Kidney (tissue), 14 donors: ENCODE measurements around the gene PYGB. TPM values are rescaled to one million over a fixed set of nuclear protein-coding genes. Genes with fewer than 3 reads are reported as not detected.

ENCODE experiments used
- DNase-seq, 5 donors: peaks; one replicate each; pipeline ENCODE4 v3.0.0-alpha.2; 2013 to 2020
- FAIRE-seq: peaks from 2 replicates; lab custom pipeline; 2012; peaks lifted over from hg19 to GRCh38; lab: Jason Lieb, UNC
- H3K27ac ChIP-seq, 2 donors: one replicate each; pipeline ENCODE4 v1.7.0; 2013; ENCODE audit warnings: low read depth in 2 of 2, low read length in 2 of 2, inconsistent platforms in 1 of 2
- H3K27me3 ChIP-seq: one replicate; pipeline ENCODE4 v1.7.1; 2013; ENCODE audit warnings: low read length, inconsistent platforms; ENCODE audit not compliant: control insufficient read depth, insufficient read depth
- H3K36me3 ChIP-seq, 3 donors: one replicate each; pipeline versions ENCODE4 v1.7.0 to v1.7.1; 2013; ENCODE audit warnings: low read length in 3 of 3, control low read depth in 1 of 3, inconsistent platforms in 1 of 3; ENCODE audit not compliant: insufficient read depth in 3 of 3, control insufficient read depth in 2 of 3
- H3K4me1 ChIP-seq, 3 donors: one replicate each; pipeline versions ENCODE4 v1.7.0 to v1.7.1; 2013; ENCODE audit warnings: low read length in 3 of 3, inconsistent platforms in 1 of 3, low read depth in 1 of 3; ENCODE audit not compliant: control insufficient read depth in 2 of 3, insufficient read depth in 2 of 3
- H3K4me3 ChIP-seq, 3 donors: one replicate each; pipeline versions ENCODE4 v1.7.0 to v1.8.1; 2013; ENCODE audit warnings: low read length in 3 of 3, control low read depth in 1 of 3, inconsistent platforms in 1 of 3
- H3K9ac ChIP-seq, 3 donors: one replicate each; pipeline versions ENCODE4 v1.7.0 to v1.7.1; 2013; ENCODE audit warnings: low read length in 3 of 3, control low read depth in 1 of 3, inconsistent platforms in 1 of 3
- H3K9me3 ChIP-seq, 3 donors: one replicate each; pipeline versions ENCODE4 v1.7.0 to v1.7.1; 2013; ENCODE audit warnings: low read length in 3 of 3, control low read depth in 1 of 3, inconsistent platforms in 1 of 3; ENCODE audit not compliant: control insufficient read depth in 2 of 3, insufficient read depth in 1 of 3
- CTCF ChIP-seq: IDR thresholded peaks from 3 replicates; pipeline ENCODE4 v1.5.1; 2012; ENCODE audit warnings: mild to moderate bottlenecking, moderate library complexity, borderline replicate concordance; ENCODE audit not compliant: insufficient read depth; ENCODE audit errors: extremely low read depth
- intact Hi-C: fragments of 100-400 bp; cut with DNase I; formaldehyde crosslinking; loops from one replicate; pipeline ENCODE4 v1.11.1; 2022
- polyA plus RNA-seq: library from polyadenylated mRNA; stranded (reverse); fragments of 350-450 nt; fragmentation: Illumina TruSeq; extraction: RNeasy Lipid Tissue Mini Kit (QIAGEN cat#74804); gene quantifications from one replicate; pipeline ENCODE4 v1.2.3, GENCODE V29; 2014; ENCODE audit warnings: low read depth, low replicate concordance; ENCODE audit not compliant: insufficient read depth
- total RNA-seq: library from RNA; stranded (reverse); fragmentation: NEBNext Ultra II Directional; extraction: Animal tissue kit (Norgen Biotek cat#: 25700); gene quantifications from one replicate; pipeline ENCODE4 v1.2.1, GENCODE V29; 2021
- donor health status: control.
- donor health status: control.
- donor health status: control.
- donor health status: control.
- donor health status: control.
- donor health status: DM: yes; HTN: yes; CAD: no.
- donor health status: Normal renal cell carcinoma (clear cell type).

The PYGB gene
- total and polyA plus RNA-seq, 2 donors from 2014 or later = 50.9 to 176 TPM

- DNase-seq = no peak
- Histone ChIP-seq H3K9ac (no peak overlapping the region), H3K4me1 (peaks cover 0 to 5% (median 0%) of the 10 kb centered on the region in 3 donors), H3K27ac (no peak overlapping the region), H3K36me3 (no peaks in the 10 kb centered on the region), H3K9me3 (no peaks in the 10 kb centered on the region), H3K4me3 (no peak overlapping the region), H3K27me3 (no peaks in the 10 kb centered on the region)
- intact Hi-C loops = no loop called here
- TF ChIP-seq CTCF = no peak
- FAIRE-seq = no peak
Observed at GRCh38 chr20:25346349-25346748, 98.5 kb downstream of the PYGB start.

Other genes starting within 250 kb of the PYGB start
- gene ACSS1, start 189.9 kb upstream of the PYGB start, total RNA-seq = 30.6 TPM
- gene ACSS1, start 189.9 kb upstream of the PYGB start, polyA plus RNA-seq = 72.3 TPM
- gene VSX1, start 165.9 kb upstream of the PYGB start, total RNA-seq = 0.41 TPM
- gene VSX1, start 165.9 kb upstream of the PYGB start, polyA plus RNA-seq = not detected
- gene ENTPD6, start 52.4 kb upstream of the PYGB start, total RNA-seq = 95.7 TPM
- 59.0 TPM for gene ENTPD6, start 52.4 kb upstream of the PYGB start, polyA plus RNA-seq
- 61.5 TPM for gene ABHD12, start 142.8 kb downstream of the PYGB start, total RNA-seq
- gene ABHD12, start 142.8 kb downstream of the PYGB start, polyA plus RNA-seq = 68.1 TPM
- gene GINS1, start 159.6 kb downstream of the PYGB start, total RNA-seq = 2.4 TPM
- 1.1 TPM for gene GINS1, start 159.6 kb downstream of the PYGB start, polyA plus RNA-seq